ENCODE measurements around the gene SHKBP1. TPM values are rescaled to one million over a fixed set of nuclear protein-coding genes. Genes with fewer than 3 reads are reported as not detected.

The SHKBP1 gene
- polyA plus RNA-seq, 1 donor from 2014 or later, result 3.8 TPM

GRCh38 chr19:40549007-40549708 lies 27.5 kb upstream of the SHKBP1 start:
- TF ChIP-seq TAF1 (IDR thresholded peaks at IDR 0.05; ENCODE audit: low read depth) (no peak), EZH2 (IDR thresholded peaks at IDR 0.05; ENCODE audit: borderline replicate concordance, insufficient read depth, low read length, poor library complexity, severe bottlenecking) (no peak), REST (IDR thresholded peaks at IDR 0.05; ENCODE audit: borderline replicate concordance) (no peak), POLR2AphosphoS5 (IDR thresholded peaks at IDR 0.05) (peak; percentile 15), CTCF (IDR thresholded peaks at IDR 0.05; ENCODE audit: poor library complexity, severe bottlenecking) (peak; percentile 69), MXI1 (conservative IDR thresholded peaks at IDR 0.05; ENCODE audit: poor library complexity, severe bottlenecking) (peak; percentile 29), RAD21 (conservative IDR thresholded peaks at IDR 0.05) (peak; percentile 59), EP300 (conservative IDR thresholded peaks at IDR 0.05; ENCODE audit: poor library complexity, severe bottlenecking) (peak; percentile 10), SMC3 (conservative IDR thresholded peaks at IDR 0.05; ENCODE audit: poor library complexity) (peak; percentile 68)
- H3K79me2 ChIP-seq (replicated peaks; ENCODE audit: insufficient read depth, low read length), result no peaks in the 10 kb centered on the region
- no peaks in the 10 kb centered on the region for H3K9me3 ChIP-seq (ENCODE audit: low read length)
- H4K20me1 ChIP-seq (ENCODE audit: insufficient read depth), result no peaks in the 10 kb centered on the region
- H3F3A ChIP-seq (ENCODE audit: insufficient read depth, low read length, poor library complexity, severe bottlenecking), result no peaks in the 10 kb centered on the region
- peak overlapping the region; percentile 37 for H2AFZ ChIP-seq (ENCODE audit: low read depth, low read length)
- no peaks in the 10 kb centered on the region for H3K36me3 ChIP-seq (ENCODE audit: insufficient read depth, low read length)
- peak overlapping the region; percentile 66 for H3K4me3 ChIP-seq (ENCODE audit: low read length)
- no peaks in the 10 kb centered on the region for H3K9me2 ChIP-seq (ENCODE audit: insufficient read depth, low read length)
- peaks cover 14% of the 10 kb centered on the region for H3K27me3 ChIP-seq (ENCODE audit: insufficient read depth, low read depth, low read length)
- H3K27ac ChIP-seq (ENCODE audit: low read length), result peak overlapping the region; percentile 44
- no peak overlapping the region for H3K4me2 ChIP-seq (ENCODE audit: low read length)
- H3K9ac ChIP-seq (ENCODE audit: low read length), result peak overlapping the region; percentile 63

- no peak overlapping the region for H3K4me2 ChIP-seq (ENCODE audit: low read length)
- H3K79me2 ChIP-seq (replicated peaks; ENCODE audit: insufficient read depth, low read length), result no peaks in the 10 kb centered on the region
- H4K20me1 ChIP-seq (ENCODE audit: insufficient read depth), result no peaks in the 10 kb centered on the region
- TF ChIP-seq TAF1 (IDR thresholded peaks at IDR 0.05; ENCODE audit: low read depth) (no peak), EP300 (conservative IDR thresholded peaks at IDR 0.05; ENCODE audit: poor library complexity, severe bottlenecking) (no peak), SMC3 (conservative IDR thresholded peaks at IDR 0.05; ENCODE audit: poor library complexity) (no peak), POLR2AphosphoS5 (IDR thresholded peaks at IDR 0.05) (no peak), CTCF (IDR thresholded peaks at IDR 0.05; ENCODE audit: poor library complexity, severe bottlenecking) (no peak), EZH2 (IDR thresholded peaks at IDR 0.05; ENCODE audit: borderline replicate concordance, insufficient read depth, low read length, poor library complexity, severe bottlenecking) (no peak), MXI1 (conservative IDR thresholded peaks at IDR 0.05; ENCODE audit: poor library complexity, severe bottlenecking) (no peak), REST (IDR thresholded peaks at IDR 0.05; ENCODE audit: borderline replicate concordance) (no peak), RAD21 (conservative IDR thresholded peaks at IDR 0.05) (no peak)
- H3K27me3 ChIP-seq (ENCODE audit: insufficient read depth, low read depth, low read length), result peaks cover 27% of the 10 kb centered on the region
- no peak overlapping the region for H2AFZ ChIP-seq (ENCODE audit: low read depth, low read length)
- H3K36me3 ChIP-seq (ENCODE audit: insufficient read depth, low read length), result no peaks in the 10 kb centered on the region
- no peak overlapping the region for H3K4me3 ChIP-seq (ENCODE audit: low read length)
- no peaks in the 10 kb centered on the region for H3K9me2 ChIP-seq (ENCODE audit: insufficient read depth, low read length)
- no peak overlapping the region for H3K9ac ChIP-seq (ENCODE audit: low read length)
- H3K9me3 ChIP-seq (ENCODE audit: low read length), result no peaks in the 10 kb centered on the region
- H3F3A ChIP-seq (ENCODE audit: insufficient read depth, low read length, poor library complexity, severe bottlenecking), result no peaks in the 10 kb centered on the region
- H3K27ac ChIP-seq (ENCODE audit: low read length), result no peak overlapping the region
These were observed 25.7 kb upstream of the SHKBP1 start for GRCh38 chr19:40550951-40551350.
